H1 (cell line): Measurements from ENCODE around the gene FNDC11. TPM values are rescaled to one million over a fixed set of nuclear protein-coding genes. Genes with fewer than 3 reads are reported as not detected.

Experiments
- CTCF ChIA-PET: fragments of 300-600 bp; sonication (Branson Sonifier 250); formaldehyde crosslinking; loops from one replicate; lab custom pipeline; 2021; ENCODE audit not compliant: partially characterized antibody; lab: Charles Lee
- POLR2A ChIA-PET: fragments of 300-600 bp; sonication (Branson Sonifier 250); formaldehyde crosslinking; loops from one replicate; lab custom pipeline; 2021; ENCODE audit warnings: inconsistent platforms; ENCODE audit not compliant: partially characterized antibody; lab: Charles Lee
- DNase-seq, 2 experiments: peaks; one replicate each; pipeline versions ENCODE4 v3.0.0 to v3.0.0-alpha.2; 2010 to 2022; ENCODE audit warnings: low spot score in 2 of 2, low read depth in 1 of 2, mixed read lengths in 1 of 2
- FAIRE-seq: peaks from 2 replicates; lab custom pipeline; 2011; peaks lifted over from hg19 to GRCh38; lab: Jason Lieb, UNC
- H2AFZ ChIP-seq: 2 replicates; pipeline ENCODE4 v1.8.1; 2012; ENCODE audit warnings: low read length, inconsistent platforms
- H2AK5ac ChIP-seq: 2 replicates; pipeline ENCODE4 v1.6.1; 2013; ENCODE audit warnings: low read depth, low read length
- H2BK120ac ChIP-seq: replicated peaks from 2 replicates; pipeline ENCODE3; 2013; ENCODE audit warnings: low read depth, low read length, inconsistent platforms
- H2BK12ac ChIP-seq: 2 replicates; pipeline ENCODE4 v1.6.1; 2013; ENCODE audit warnings: low read depth, low read length
- H2BK15ac ChIP-seq: 2 replicates; pipeline ENCODE4 v1.6.1; 2013; ENCODE audit warnings: low read length
- H2BK20ac ChIP-seq: 2 replicates; pipeline ENCODE4 v1.6.1; 2013; ENCODE audit warnings: low read length
- H2BK5ac ChIP-seq: 2 replicates; pipeline ENCODE4 v1.6.1; 2013; ENCODE audit warnings: low read depth, low read length
- H3K14ac ChIP-seq: 2 replicates; pipeline ENCODE4 v1.6.1; 2013; ENCODE audit warnings: inconsistent platforms; ENCODE audit not compliant: insufficient read length
- H3K18ac ChIP-seq: 2 replicates; pipeline ENCODE4 v1.6.1; 2013; ENCODE audit warnings: low read length; ENCODE audit errors: extremely low read depth
- H3K23ac ChIP-seq: 2 replicates; pipeline ENCODE4 v1.6.1; 2013; ENCODE audit warnings: inconsistent platforms; ENCODE audit not compliant: insufficient read length
- H3K23me2 ChIP-seq: 2 replicates; pipeline ENCODE4 v1.6.1; 2013; ENCODE audit warnings: low read depth, low read length
- H3K27ac ChIP-seq: 2 replicates; pipeline ENCODE4 v1.6.1; 2011; ENCODE audit warnings: low read depth, low read length, inconsistent platforms
- H3K27me3 ChIP-seq, 4 experiments: replicated peaks in 1 of 4; 1 replicate in 1 of 4; 2 replicates in 3 of 4; pipeline versions ENCODE4 v1.6.1 to v1.8.1; 2011 to 2013; ENCODE audit warnings: low read length in 3 of 4, mild to moderate bottlenecking in 3 of 4, inconsistent platforms in 2 of 4, mixed read lengths in 2 of 4, moderate library complexity in 1 of 4; ENCODE audit not compliant: control insufficient read depth in 3 of 4, insufficient read depth in 3 of 4; ENCODE audit errors: extremely low read depth in 1 of 4
- H3K36me3 ChIP-seq, 4 experiments: 2 replicates each; pipeline versions ENCODE4 v1.6.1 to v1.8.1; 2011 to 2013; ENCODE audit warnings: mild to moderate bottlenecking in 4 of 4, low read length in 3 of 4, moderate library complexity in 2 of 4, control low read depth in 1 of 4, inconsistent platforms in 1 of 4; ENCODE audit not compliant: insufficient read depth in 4 of 4, control insufficient read depth in 2 of 4
- H3K4ac ChIP-seq: replicated peaks from 2 replicates; pipeline ENCODE3; 2013; ENCODE audit warnings: low read length, low read depth, mixed read lengths, inconsistent platforms; ENCODE audit not compliant: insufficient read length
- H3K4me1 ChIP-seq, 4 experiments: replicated peaks in 1 of 4; 1 replicate in 1 of 4; 2 replicates in 3 of 4; pipeline versions ENCODE4 v1.6.1 to v1.8.1; 2011 to 2013; ENCODE audit warnings: low read length in 3 of 4, inconsistent platforms in 2 of 4, mixed read lengths in 1 of 4; ENCODE audit not compliant: insufficient read depth in 4 of 4, control insufficient read depth in 3 of 4
- H3K4me2 ChIP-seq, 2 experiments: 2 replicates each; pipeline versions ENCODE4 v1.6.1 to v1.8.1; 2011 to 2013; ENCODE audit warnings: low read depth in 2 of 2, low read length in 2 of 2, control low read depth in 1 of 2, inconsistent platforms in 1 of 2, mild to moderate bottlenecking in 1 of 2; ENCODE audit not compliant: insufficient read depth in 1 of 2
- H3K4me3 ChIP-seq, 4 experiments: fragments of 200-600, 300-600 bp in 1 of 4; sonication (generic), shearing (Covaris generic), sonication (Bioruptor Twin) in 1 of 4; 2 replicates each; pipeline versions ENCODE4 v1.5.1 to v1.8.1; 2011 to 2016; ENCODE audit warnings: low read length in 4 of 4, low read depth in 3 of 4, control low read depth in 2 of 4, inconsistent platforms in 2 of 4, mild to moderate bottlenecking in 2 of 4, mixed read lengths in 1 of 4, moderate library complexity in 1 of 4; ENCODE audit not compliant: insufficient read depth in 2 of 4; ENCODE audit errors: extremely low read depth in 1 of 4
- H3K56ac ChIP-seq: replicated peaks from 2 replicates; pipeline ENCODE3; 2013; ENCODE audit warnings: low read depth, mild to moderate bottlenecking, mixed read lengths, low read length, inconsistent platforms; ENCODE audit not compliant: insufficient read length
- H3K79me1 ChIP-seq: 2 replicates; pipeline ENCODE4 v1.6.1; 2013; ENCODE audit warnings: low read depth, low read length, control low read depth
- H3K79me2 ChIP-seq, 2 experiments: 2 replicates each; pipeline versions ENCODE4 v1.6.1 to v1.8.1; 2012 to 2013; ENCODE audit warnings: low read length in 2 of 2, mild to moderate bottlenecking in 2 of 2, inconsistent platforms in 1 of 2; ENCODE audit not compliant: insufficient read depth in 2 of 2, control insufficient read depth in 1 of 2
- H3K9ac ChIP-seq, 4 experiments: replicated peaks in 1 of 4; 1 replicate in 1 of 4; 2 replicates in 3 of 4; pipeline versions ENCODE4 v1.6.1 to v1.8.1; 2011 to 2013; ENCODE audit warnings: low read depth in 3 of 4, low read length in 3 of 4, control low read depth in 2 of 4, mild to moderate bottlenecking in 2 of 4, moderate library complexity in 2 of 4, inconsistent platforms in 1 of 4; ENCODE audit errors: extremely low read depth in 1 of 4
- H3K9me3 ChIP-seq, 2 experiments: 2 replicates each; pipeline versions ENCODE4 v1.6.1 to v1.8.1; 2012 to 2013; ENCODE audit warnings: mild to moderate bottlenecking in 2 of 2, moderate library complexity in 2 of 2, control low read depth in 1 of 2, inconsistent platforms in 1 of 2, low read depth in 1 of 2, low read length in 1 of 2, mixed read lengths in 1 of 2; ENCODE audit not compliant: insufficient read depth in 2 of 2
- H4K20me1 ChIP-seq, 2 experiments: replicated peaks in 1 of 2; 2 replicates each; pipeline versions ENCODE3 to v1.8.1; 2011 to 2013; ENCODE audit warnings: inconsistent platforms in 2 of 2, low read length in 2 of 2, mild to moderate bottlenecking in 1 of 2; ENCODE audit not compliant: insufficient read depth in 2 of 2, control insufficient read depth in 1 of 2
- H4K5ac ChIP-seq: 2 replicates; pipeline ENCODE4 v1.6.1; 2013; ENCODE audit warnings: low read length, low read depth, mixed read lengths, inconsistent platforms; ENCODE audit not compliant: insufficient read length
- H4K8ac ChIP-seq: 2 replicates; pipeline ENCODE4 v1.8.0; 2013; ENCODE audit warnings: mild to moderate bottlenecking, moderate library complexity, low read length, inconsistent platforms; ENCODE audit not compliant: insufficient read depth; ENCODE audit errors: extremely low read depth
- H4K91ac ChIP-seq: replicated peaks from 2 replicates; pipeline ENCODE3; 2013; ENCODE audit warnings: low read length, mixed read lengths, inconsistent platforms; ENCODE audit not compliant: insufficient read length
- FOSL1 ChIP-seq: IDR thresholded peaks from 2 replicates; pipeline ENCODE4 v1.6.1; 2011; ENCODE audit warnings: mild to moderate bottlenecking, low read depth, low read length, moderate library complexity; ENCODE audit not compliant: insufficient read depth
- GTF2F1 ChIP-seq: IDR thresholded peaks from 2 replicates; pipeline ENCODE4 v1.6.1; 2012; ENCODE audit warnings: low read depth, low read length, improper control_type of control experiment, borderline replicate concordance
- NANOG ChIP-seq: IDR thresholded peaks from 2 replicates; pipeline ENCODE4 v1.6.1; 2011; ENCODE audit warnings: low read length, low read depth, mild to moderate bottlenecking, inconsistent platforms; ENCODE audit not compliant: insufficient read depth, poor library complexity, severe bottlenecking
- POLR2AphosphoS5 ChIP-seq: IDR thresholded peaks from 2 replicates; pipeline ENCODE4 v1.6.1; 2011; ENCODE audit warnings: low read depth, low read length
- SIRT6 ChIP-seq: IDR thresholded peaks from one replicate; pipeline ENCODE4 v1.7.1; 2012; ENCODE audit warnings: low read length, inconsistent platforms
- WGBS, 2 experiments: shearing (Covaris generic) in 1 of 2; methylation state at CpG; one replicate each; pipeline versions ENCODE4 v1.1.6 to v1.1.7; 2013 to 2015; ENCODE audit warnings: low lambda C conversion rate in 2 of 2, mixed read lengths in 2 of 2, inconsistent platforms in 1 of 2, low coverage in 1 of 2, missing lambda C conversion rate in 1 of 2; ENCODE audit not compliant: insufficient replicate concordance in 2 of 2, insufficient coverage in 1 of 2, insufficient read length in 1 of 2; ENCODE audit errors: extremely low coverage in 1 of 2, missing lambda C conversion rate in 1 of 2; 5-methylcytosine and 5-hydroxymethylcytosine counted together
- polyA plus RNA-seq, 7 experiments: library from polyadenylated mRNA; depleted of rRNA in 3 of 7; stranded (reverse) in 5 of 7; unstranded in 2 of 7; fragments of >200 nt in 5 of 7; fragments of 200-250 nt in 2 of 7; gene quantifications; 1 replicate in 5 of 7; 2 replicates in 1 of 7; 4 replicates in 1 of 7; pipeline versions ENCODE4 v1.2.1 to v1.2.3, GENCODE V29; 2011 to 2013; ENCODE audit warnings: missing spikeins in 2 of 7, mixed read lengths in 2 of 7
- total RNA-seq: library from RNA; stranded (reverse); fragmentation: NEBNext Ultra II Directional; extraction: Animal tissue kit (Norgen Biotek cat#: 25700); gene quantifications from 2 replicates; pipeline ENCODE4 v1.2.1, GENCODE V29; 2021

FNDC11 gene
- total and polyA plus RNA-seq, 2 of the 8 experiments (the other 6 are each of a cell fraction or from before 2014, with no cell fraction given), result 2.6 to 8.8 TPM

- H3K4me1 ChIP-seq, result peaks cover 0 to 30% (median 14%) of the 10 kb centered on the region in 4 experiments; a peak in 6 of 7 replicates
- DNase-seq, result no peak
- CTCF ChIA-PET, result interaction anchor here (1.3 kb wide), 1 partner anchor 27 kb away, joined by 5 read pairs; no protein-coding TSS in a partner anchor
- H2BK15ac ChIP-seq, result no peak overlapping the region
- POLR2A ChIA-PET, result interaction anchor here (2.3 kb wide), 1 partner anchor 28 kb away, joined by 10 read pairs; the partner anchor contains the start of gene PPDPF
- no peak overlapping the region for H2AK5ac ChIP-seq
- no peak overlapping the region for H3K4ac ChIP-seq
- no peak overlapping the region for H3K9ac ChIP-seq
- no peak overlapping the region for H3K23ac ChIP-seq
- H3K27me3 ChIP-seq, result no peaks in the 10 kb centered on the region
- H3K56ac ChIP-seq, result no peak overlapping the region
- no peaks in the 10 kb centered on the region for H3K79me2 ChIP-seq
- no peaks in the 10 kb centered on the region for H3K79me1 ChIP-seq
- H3K4me3 ChIP-seq, result no peak overlapping the region
- no peak overlapping the region for H4K91ac ChIP-seq
- H2BK5ac ChIP-seq, result peak overlapping the region; percentile 78; the same call in 1 of the 2 replicates
- no peaks in the 10 kb centered on the region; the same call in 1 of the 2 replicates for H3K23me2 ChIP-seq
- H3K27ac ChIP-seq, result no peak overlapping the region
- no peak overlapping the region for H2BK120ac ChIP-seq
- no peak for TF ChIP-seq FOSL1
- TF ChIP-seq GTF2F1, result no peak
- TF ChIP-seq NANOG, result no peak
- TF ChIP-seq POLR2AphosphoS5, result no peak
- no peak for TF ChIP-seq SIRT6
- H3K18ac ChIP-seq, result 0 out of 2 replicates have a peak overlapping the region, but pooled peaks have one; percentile 71
- no peaks in the 10 kb centered on the region for H3K36me3 ChIP-seq
- no peak overlapping the region for H3K14ac ChIP-seq
- H3K9me3 ChIP-seq, result no peaks in the 10 kb centered on the region
- H2BK12ac ChIP-seq, result 0 out of 2 replicates have a peak overlapping the region, but pooled peaks have one; percentile 68
- H4K20me1 ChIP-seq, result no peaks in the 10 kb centered on the region
- no peak overlapping the region for H4K8ac ChIP-seq
- no peak for FAIRE-seq
- H2AFZ ChIP-seq, result no peak overlapping the region
- no peak overlapping the region for H4K5ac ChIP-seq
- H3K4me2 ChIP-seq, result no peak overlapping the region
- WGBS, 2 experiments, result 65% methylated on average over 3 of the region's 25 CpGs; no CpG with 5 or more reads in 1 of the 2 experiments
- no peak overlapping the region for H2BK20ac ChIP-seq
These were observed 4.9 kb upstream of the FNDC11 start for GRCh38 chr20:63549019-63549418.
